Left ventricle myocardium inferior (tissue), 1 donor: ENCODE data around the gene ATP6V0E2. TPM values are rescaled to one million over a fixed set of nuclear protein-coding genes. Genes with fewer than 3 reads are reported as not detected.

Experiments
- DNase-seq: peaks from one replicate; pipeline ENCODE4 v3.0.0-alpha.2; 2020
- H3K27ac ChIP-seq: fragments of 200-600 bp; replicated peaks from 2 replicates; pipeline ENCODE4 v1.8.0; 2021
- H3K27me3 ChIP-seq: fragments of 200-600 bp; 2 replicates; pipeline ENCODE4 v1.8.0; 2021; ENCODE audit warnings: low read depth
- H3K36me3 ChIP-seq: fragments of 200-600 bp; 2 replicates; pipeline ENCODE4 v1.8.0; 2021
- H3K4me1 ChIP-seq: fragments of 200-600 bp; 2 replicates; pipeline ENCODE4 v1.8.0; 2021
- H3K4me3 ChIP-seq: fragments of 200-600 bp; 2 replicates; pipeline ENCODE4 v1.8.0; 2021; ENCODE audit warnings: mild to moderate bottlenecking, moderate library complexity
- H3K9me3 ChIP-seq: fragments of 200-600 bp; replicated peaks from 2 replicates; pipeline ENCODE4 v1.8.0; 2021
- intact Hi-C: fragments of 100-400 bp; cut with micrococcal nuclease; formaldehyde crosslinking; loops from one replicate; pipeline ENCODE4 v1.11.0; 2022
- total RNA-seq: library from RNA; stranded (reverse); fragmentation: NEBNext Ultra II Directional; extraction: Animal tissue kit (Norgen Biotek cat#: 25700); gene quantifications from one replicate; pipeline ENCODE4 v1.2.1, GENCODE V29; 2021
- TF ChIP-seq, protein P1 (sequence below): fragments of 200-600 bp; IDR thresholded peaks from 2 replicates; pipeline ENCODE4 v1.8.0; 2021; ENCODE audit warnings: antibody characterized with exemption, mild to moderate bottlenecking, borderline replicate concordance
- donor health status: DM: no; HTN: yes; CAD: no; lungs with severe emphysema.

ATP6V0E2 gene
- total RNA-seq, 1 donor from 2014 or later = 120 TPM

DNA sequence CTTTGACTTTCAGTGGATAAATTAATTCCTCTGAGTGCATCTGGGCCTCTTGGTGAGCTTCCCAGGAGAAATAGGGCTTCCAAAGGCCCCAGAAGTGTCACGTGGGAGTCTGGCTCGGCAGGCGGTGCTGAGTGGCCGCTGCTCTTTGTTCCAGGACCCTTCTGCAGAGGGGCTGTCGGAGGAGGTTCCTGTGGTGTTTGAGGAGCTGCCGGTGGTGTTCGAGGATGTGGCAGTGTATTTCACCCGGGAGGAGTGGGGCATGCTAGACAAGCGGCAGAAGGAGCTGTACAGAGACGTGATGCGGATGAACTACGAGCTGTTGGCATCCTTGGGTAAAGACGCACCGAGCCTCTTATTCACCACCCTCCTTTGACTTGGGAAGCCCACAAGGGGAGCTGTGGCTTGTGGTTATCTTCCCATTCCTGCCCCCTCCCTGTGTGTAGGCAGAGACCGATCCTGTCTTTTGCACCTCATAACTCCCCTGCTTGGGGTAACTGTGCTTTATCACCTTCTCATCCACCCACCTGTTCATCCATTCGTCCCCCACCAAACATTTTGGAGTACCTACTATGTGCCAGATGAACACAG is 23.7 kb upstream of the ATP6V0E2 start:
- intact Hi-C loops = no loop called here
- Histone ChIP-seq H3K27me3 (no peaks in the 10 kb centered on the region), H3K4me1 (peaks cover 10% of the 10 kb centered on the region), H3K4me3 (no peak overlapping the region), H3K9me3 (no peaks in the 10 kb centered on the region), H3K27ac (no peak overlapping the region), H3K36me3 (peaks cover 46% of the 10 kb centered on the region)
- no peak for DNase-seq
- TF ChIP-seq, protein P1, sequence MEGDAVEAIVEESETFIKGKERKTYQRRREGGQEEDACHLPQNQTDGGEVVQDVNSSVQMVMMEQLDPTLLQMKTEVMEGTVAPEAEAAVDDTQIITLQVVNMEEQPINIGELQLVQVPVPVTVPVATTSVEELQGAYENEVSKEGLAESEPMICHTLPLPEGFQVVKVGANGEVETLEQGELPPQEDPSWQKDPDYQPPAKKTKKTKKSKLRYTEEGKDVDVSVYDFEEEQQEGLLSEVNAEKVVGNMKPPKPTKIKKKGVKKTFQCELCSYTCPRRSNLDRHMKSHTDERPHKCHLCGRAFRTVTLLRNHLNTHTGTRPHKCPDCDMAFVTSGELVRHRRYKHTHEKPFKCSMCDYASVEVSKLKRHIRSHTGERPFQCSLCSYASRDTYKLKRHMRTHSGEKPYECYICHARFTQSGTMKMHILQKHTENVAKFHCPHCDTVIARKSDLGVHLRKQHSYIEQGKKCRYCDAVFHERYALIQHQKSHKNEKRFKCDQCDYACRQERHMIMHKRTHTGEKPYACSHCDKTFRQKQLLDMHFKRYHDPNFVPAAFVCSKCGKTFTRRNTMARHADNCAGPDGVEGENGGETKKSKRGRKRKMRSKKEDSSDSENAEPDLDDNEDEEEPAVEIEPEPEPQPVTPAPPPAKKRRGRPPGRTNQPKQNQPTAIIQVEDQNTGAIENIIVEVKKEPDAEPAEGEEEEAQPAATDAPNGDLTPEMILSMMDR = no peak

DNA sequence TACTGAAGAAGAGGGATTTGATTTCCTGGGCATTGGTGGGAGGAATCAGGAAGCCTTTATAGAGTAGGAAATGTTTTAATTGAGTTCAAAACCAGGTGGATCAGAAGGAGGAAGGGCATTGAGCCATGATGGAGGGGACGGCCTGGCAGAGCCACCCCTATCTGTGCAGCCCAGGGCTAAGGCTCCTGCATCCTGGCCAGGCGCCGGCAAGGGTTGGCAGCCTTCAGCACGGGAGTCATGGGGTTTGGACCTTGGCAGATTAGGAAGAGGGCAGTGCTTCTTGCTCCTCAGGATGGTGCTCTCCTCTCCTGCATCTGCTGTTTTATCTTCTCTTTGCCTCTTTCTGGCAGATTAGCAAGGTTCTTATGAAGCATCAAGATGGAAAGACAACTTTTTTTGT is 23.1 kb upstream of the ATP6V0E2 start:
- Histone ChIP-seq H3K4me1 (peaks cover 16% of the 10 kb centered on the region), H3K36me3 (peaks cover 43% of the 10 kb centered on the region), H3K9me3 (no peaks in the 10 kb centered on the region), H3K27me3 (no peaks in the 10 kb centered on the region), H3K27ac (no peak overlapping the region), H3K4me3 (no peak overlapping the region)
- TF ChIP-seq, protein P1 = no peak
- DNase-seq = no peak
- intact Hi-C loops = no loop called here

GRCh38 chr7:149851449-149851848 is 22.3 kb upstream of the ATP6V0E2 start:
- peaks cover 24% of the 10 kb centered on the region for H3K4me1 ChIP-seq
- no peaks in the 10 kb centered on the region for H3K9me3 ChIP-seq
- TF ChIP-seq, protein P1 = no peak
- peaks cover 36% of the 10 kb centered on the region for H3K36me3 ChIP-seq
- H3K4me3 ChIP-seq = no peak overlapping the region
- no peak overlapping the region for H3K27ac ChIP-seq
- no peaks in the 10 kb centered on the region for H3K27me3 ChIP-seq
- intact Hi-C loops = no loop called here
- DNase-seq = no peak

DNA sequence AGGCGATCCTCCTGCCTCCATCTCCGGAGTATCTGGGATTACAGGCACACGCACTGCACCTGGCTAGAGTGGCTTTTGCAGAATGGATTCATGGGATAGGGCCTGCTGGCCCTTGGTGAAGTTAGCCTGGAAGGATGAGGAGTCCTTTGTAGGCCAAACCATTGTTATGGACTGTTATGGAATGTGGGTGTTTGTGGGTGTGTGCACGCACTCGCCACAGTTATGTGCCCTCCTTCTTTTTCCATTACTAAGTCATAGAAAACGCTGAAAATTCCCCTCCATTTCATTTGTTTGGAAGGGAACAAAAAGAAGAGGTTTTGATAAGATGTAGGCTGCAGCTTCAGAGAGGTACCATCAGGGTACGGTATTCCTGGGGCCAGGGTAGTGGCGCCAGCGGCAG is 20.6 kb upstream of the ATP6V0E2 start:
- peaks cover 26% of the 10 kb centered on the region for H3K4me1 ChIP-seq
- intact Hi-C loops = no loop called here
- TF ChIP-seq, protein P1 = no peak
- H3K4me3 ChIP-seq = no peak overlapping the region
- no peak overlapping the region for H3K27ac ChIP-seq
- no peak for DNase-seq
- no peaks in the 10 kb centered on the region for H3K9me3 ChIP-seq
- peaks cover 27% of the 10 kb centered on the region for H3K36me3 ChIP-seq
- H3K27me3 ChIP-seq = no peaks in the 10 kb centered on the region

- Histone ChIP-seq H3K36me3 (peaks cover 19% of the 10 kb centered on the region), H3K4me1 (peaks cover 26% of the 10 kb centered on the region), H3K27ac (peak overlapping the region; percentile 61), H3K27me3 (no peaks in the 10 kb centered on the region), H3K4me3 (no peak overlapping the region), H3K9me3 (no peaks in the 10 kb centered on the region)
- intact Hi-C loops = no loop called here
- peak; percentile 74 for DNase-seq
- TF ChIP-seq, protein P1 = no peak
Measured at GRCh38 chr7:149854611-149855360, 19.0 kb upstream of the ATP6V0E2 start.
